ENCODE data around the gene DNAJC6. TPM values are rescaled to one million over a fixed set of nuclear protein-coding genes. Genes with fewer than 3 reads are reported as not detected.

The DNAJC6 gene
- 5.6 to 8.7 TPM (median 6.6 TPM) in 5 replicates for total RNA-seq (2022; extraction: Qiagen RNA extraction)

DNA sequence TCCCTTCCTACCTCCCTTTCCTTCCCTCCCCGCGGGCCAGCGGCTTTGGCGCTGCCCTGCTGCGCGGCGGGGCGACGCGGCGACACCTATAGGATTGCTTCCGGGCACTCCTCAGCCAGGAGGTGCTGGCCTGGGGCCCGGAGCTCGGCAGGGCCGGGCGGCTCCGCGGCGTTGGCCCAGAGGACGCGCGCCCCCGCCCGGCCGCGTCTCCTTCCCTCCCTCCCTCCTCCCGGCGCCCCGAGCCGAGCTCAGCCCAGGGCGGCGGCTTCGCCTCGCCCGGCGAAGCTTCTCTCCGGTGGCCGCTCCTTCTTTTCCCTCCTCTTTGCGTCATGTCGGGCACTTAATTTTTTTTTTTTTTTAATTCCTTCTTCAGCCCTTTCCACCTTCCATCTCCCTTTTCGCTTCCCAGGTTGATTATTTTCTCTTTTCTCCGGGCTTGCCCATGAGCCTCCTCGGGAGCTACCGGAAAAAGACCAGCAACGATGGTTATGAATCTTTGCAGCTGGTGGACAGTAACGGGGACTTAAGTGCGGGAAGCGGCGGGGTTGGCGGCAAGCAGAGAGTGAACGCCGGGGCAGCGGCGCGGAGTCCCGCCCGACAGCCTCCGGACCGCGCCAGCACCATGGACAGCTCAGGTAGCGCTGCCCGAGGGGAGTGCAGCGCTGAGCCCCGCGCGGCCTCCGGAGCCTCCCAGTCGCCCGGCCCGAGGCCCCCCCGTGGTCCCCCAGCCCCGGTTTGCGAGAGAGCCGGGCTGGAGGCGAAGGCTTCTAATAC lies at the start of gene DNAJC6:
Gene DNAJC6 (plus strand): TSS at position 240 of the 774 bp plus-strand sequence. CDS start 203 bp downstream, at position 443.

DNA sequence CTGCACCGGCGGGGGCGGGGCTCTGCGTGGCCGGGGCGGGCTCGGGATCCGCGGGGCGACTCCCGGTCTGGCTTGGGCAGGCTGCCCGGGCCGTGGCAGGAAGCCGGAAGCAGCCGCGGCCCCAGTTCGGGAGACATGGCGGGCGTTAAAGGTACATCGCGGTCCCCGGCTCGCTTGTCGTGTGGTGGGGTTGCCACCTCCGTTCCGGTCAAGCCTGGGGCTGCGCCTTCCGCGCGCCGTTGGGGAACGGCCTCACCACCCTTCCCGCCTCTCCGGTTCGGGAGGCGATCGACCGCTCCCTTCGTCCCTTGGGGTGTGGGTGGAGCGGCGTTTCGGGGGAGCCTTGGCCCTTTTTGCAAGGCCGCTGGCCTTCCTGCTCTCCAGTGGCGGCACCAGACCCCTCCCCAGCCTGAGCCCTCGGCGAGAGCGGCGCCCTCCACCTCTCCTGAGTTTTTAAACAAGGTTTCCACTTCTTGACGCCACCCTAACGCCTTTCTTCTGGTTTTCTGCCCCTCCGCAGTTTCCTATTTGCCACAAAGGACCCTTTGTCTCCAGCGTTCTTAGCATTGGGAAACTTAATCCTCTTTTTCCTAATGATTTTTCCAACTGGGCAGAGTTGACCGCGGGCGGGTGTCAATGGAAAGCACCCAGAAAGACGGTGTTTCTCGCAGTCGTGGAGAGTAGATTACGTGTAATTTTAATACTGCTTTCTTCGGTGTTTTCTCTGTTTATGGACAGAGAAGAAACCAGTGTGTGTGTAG lies 111.4 kb downstream of the DNAJC6 start, which contains the start of the genes LEPR and LEPROT:
Gene LEPR (plus strand): TSS at position 79 of the 761 bp plus-strand sequence. CDS start 144,898 bp downstream, outside the sequence.
Gene LEPROT (plus strand): TSS at position 79 of the 761 bp plus-strand sequence. CDS start 57 bp downstream, at position 136.

Other genes starting within 250 kb of the DNAJC6 start
- 25.3 to 33.0 TPM (median 28.0 TPM) in 5 replicates for gene AK4, start 161.3 kb upstream of the DNAJC6 start, total RNA-seq (2022; extraction: Qiagen RNA extraction)
- 1.8 to 3.0 TPM (median 2.4 TPM) in 5 replicates for gene LEPR, start 111.1 kb downstream of the DNAJC6 start, total RNA-seq (2022; extraction: Qiagen RNA extraction)
- 36.4 to 50.9 TPM (median 42.5 TPM) in 5 replicates for gene LEPROT, start 111.1 kb downstream of the DNAJC6 start, total RNA-seq (2022; extraction: Qiagen RNA extraction)